DND-41 (cell line): ENCODE data around the gene DEFB129.

Source experiments
- CTCF ChIP-seq: IDR thresholded peaks from 2 replicates; pipeline ENCODE4 v1.5.1; 2012; ENCODE audit warnings: borderline replicate concordance, low read length, moderate library complexity, mild to moderate bottlenecking; ENCODE audit not compliant: poor library complexity, severe bottlenecking; ENCODE audit errors: extremely low read depth
- EZH2 ChIP-seq: IDR thresholded peaks from 3 replicates; pipeline ENCODE4 v1.6.1; 2012; ENCODE audit warnings: borderline replicate concordance, low read depth, mild to moderate bottlenecking, moderate library complexity, low read length, inconsistent platforms; ENCODE audit not compliant: severe bottlenecking

- TF ChIP-seq CTCF = no peak
- TF ChIP-seq EZH2 = no peak
Measured at GRCh38 chr20:215796-216195, 11.3 kb upstream of the DEFB129 start.
